HG03460 (cell line): ENCODE measurements around the gene HOXD9.
A peak's percentile ranks its signal among the peaks of the same experiment; 100 is the strongest.

Source experiments
- ATAC-seq: cut with Tn5 transposase; IDR thresholded peaks from one replicate; pipeline ENCODE4 v1.9.1; 2021; ENCODE audit not compliant: unreplicated experiment

The HOXD9 gene

GRCh38 chr2:176137252-176137580 is 14.7 kb downstream of the HOXD9 start:
- no peak for ATAC-seq

- ATAC-seq, result no peak
Observed at GRCh38 chr2:176137906-176138305, 15.4 kb downstream of the HOXD9 start.

DNA sequence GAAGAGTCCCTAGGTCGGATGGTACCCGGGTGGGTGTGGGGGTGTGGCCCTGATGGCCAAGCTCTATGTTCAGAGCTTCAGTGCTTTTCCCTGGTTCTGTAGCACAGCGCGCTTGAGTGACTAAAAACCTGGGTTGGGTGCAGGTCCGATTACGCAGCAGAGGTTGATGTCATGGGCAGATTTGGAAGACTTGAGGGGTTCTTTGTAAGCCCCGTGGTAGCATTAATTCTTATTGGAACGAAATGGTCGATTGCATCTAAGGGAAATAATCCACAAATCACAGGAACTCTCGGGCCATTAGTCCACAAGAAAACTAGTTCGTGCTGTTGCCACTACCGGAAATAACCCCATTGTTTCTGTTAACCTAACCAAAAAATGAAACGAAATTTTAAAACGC is 16.0 kb downstream of the HOXD9 start:
- ATAC-seq, result no peak

- no peak for ATAC-seq
Observed at GRCh38 chr2:176138923-176139660, 16.6 kb downstream of the HOXD9 start.

DNA sequence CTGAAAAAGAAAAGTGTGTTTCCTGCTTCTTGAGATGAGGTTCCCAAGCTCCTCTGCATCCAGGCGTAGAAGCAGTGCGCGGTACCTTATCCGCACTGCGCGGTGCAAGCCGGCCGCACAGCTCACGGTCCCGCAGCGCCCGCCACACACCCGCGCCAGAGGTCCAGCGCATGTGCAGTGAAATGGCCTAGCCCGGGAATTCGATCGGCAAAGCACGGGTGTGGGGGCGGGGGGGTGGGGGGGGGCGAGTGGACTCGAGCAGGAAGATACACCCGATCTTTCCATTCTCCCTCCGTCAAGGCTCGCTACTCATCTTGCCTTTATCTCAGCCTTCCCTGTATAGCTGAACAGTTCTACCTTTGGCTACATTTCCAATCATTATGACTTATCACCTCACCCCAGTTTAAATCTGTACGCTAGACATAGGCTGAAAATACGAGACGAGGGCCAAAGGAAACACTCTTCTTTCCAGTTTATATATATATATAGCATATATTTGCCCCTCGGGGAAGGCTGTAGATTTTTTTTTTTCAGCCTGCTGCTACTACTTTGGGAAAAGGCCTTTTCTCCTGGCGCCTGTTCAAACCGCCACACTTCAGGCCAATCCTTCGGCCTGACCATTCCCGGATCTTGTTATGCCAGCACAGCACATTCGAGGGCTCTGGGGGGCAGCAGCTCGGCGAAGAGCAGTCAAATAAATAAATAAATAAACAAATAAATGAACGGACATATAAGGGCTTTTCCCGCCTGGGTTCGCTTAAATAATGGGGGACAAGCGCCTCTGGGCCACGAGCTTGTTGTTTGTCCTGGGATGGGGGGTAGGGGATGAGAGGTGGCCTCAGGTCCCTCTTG is 17.4 kb downstream of the HOXD9 start:
- no peak for ATAC-seq

DNA sequence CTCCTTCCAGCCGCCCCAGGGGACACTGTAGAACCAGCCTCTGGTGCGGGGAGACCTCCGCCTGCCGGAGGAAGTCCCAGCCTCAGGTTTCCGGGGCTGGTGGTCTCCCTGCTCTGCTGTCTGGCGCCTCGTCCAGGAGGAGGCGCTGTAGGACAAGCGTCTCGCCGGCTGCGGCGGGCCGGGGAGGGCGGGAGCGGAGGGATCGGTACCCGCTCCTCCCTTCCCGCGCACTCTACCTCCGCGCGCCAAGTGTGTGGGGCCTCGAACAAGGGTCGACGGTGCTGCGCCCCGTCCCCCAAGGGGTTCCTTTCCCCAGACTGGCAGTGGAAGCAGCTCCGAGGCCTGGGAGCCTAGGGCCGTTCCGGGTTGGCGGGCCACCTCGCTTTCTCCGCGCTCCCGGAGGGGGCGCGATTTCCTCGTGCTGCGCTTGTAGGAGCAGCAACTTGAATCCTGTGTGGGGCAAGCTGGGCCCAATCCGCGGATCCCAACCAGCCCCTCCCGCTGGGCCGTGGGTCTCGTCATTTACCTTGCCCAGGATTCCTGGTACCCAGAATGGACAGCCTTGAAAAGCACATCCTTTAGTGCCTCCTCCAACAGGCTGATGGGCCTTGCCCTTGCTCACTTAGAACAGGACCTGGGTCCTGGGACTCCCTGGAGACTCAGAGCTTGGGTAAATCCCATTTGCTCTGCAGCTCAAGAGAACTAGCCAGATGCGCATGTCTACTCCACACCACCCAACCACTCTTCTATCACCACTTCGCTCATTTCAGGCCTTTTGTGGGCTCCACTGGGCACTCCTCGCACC is 18.2 kb downstream of the HOXD9 start:
- ATAC-seq, result peak; percentile 86

DNA sequence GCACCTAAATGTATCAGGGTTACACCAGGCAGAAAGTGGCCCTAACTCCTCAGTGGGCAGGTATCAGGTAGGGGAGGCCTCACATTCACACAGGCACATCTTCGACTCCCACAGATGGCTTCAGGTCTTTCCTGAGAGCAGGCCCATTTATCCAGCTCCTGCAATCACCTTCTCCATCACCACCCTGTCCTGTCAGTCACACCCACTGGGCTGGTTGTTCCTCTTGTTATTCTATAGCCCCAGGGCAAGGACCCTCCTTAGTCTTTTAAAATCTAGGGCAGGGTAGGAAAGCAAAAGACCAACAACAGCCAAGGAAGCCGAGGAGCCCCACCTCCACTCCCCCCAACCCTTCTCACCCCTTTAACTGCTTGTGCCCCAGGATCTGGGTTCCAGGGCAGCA is 19.8 kb downstream of the HOXD9 start:
- no peak for ATAC-seq

GRCh38 chr2:176145085-176145969 is 22.8 kb downstream of the HOXD9 start:
- no peak for ATAC-seq

DNA sequence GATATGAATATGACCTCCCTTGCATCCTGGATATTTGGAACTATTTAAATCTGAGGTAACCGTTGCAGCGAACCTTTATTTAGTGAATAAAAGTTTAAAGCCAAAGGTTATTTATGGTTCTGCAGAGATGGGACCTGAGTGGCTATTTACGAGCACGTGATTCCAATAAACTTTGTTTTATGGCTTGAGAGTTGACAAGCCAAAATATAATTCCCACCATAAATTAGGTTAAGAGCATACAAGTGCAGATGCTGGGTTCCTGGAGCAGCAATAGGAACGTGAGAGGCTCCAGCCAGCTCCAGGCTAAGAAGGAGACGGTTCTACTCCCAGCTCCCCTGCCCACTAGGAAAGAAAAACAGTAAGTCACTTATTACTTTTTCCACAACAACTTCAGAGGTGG is 23.6 kb downstream of the HOXD9 start:
- ATAC-seq, result no peak

- ATAC-seq, result no peak
Observed at GRCh38 chr2:176146645-176147044, 24.1 kb downstream of the HOXD9 start.

GRCh38 chr2:176147210-176147799 is 24.8 kb downstream of the HOXD9 start:
- ATAC-seq, result no peak

DNA sequence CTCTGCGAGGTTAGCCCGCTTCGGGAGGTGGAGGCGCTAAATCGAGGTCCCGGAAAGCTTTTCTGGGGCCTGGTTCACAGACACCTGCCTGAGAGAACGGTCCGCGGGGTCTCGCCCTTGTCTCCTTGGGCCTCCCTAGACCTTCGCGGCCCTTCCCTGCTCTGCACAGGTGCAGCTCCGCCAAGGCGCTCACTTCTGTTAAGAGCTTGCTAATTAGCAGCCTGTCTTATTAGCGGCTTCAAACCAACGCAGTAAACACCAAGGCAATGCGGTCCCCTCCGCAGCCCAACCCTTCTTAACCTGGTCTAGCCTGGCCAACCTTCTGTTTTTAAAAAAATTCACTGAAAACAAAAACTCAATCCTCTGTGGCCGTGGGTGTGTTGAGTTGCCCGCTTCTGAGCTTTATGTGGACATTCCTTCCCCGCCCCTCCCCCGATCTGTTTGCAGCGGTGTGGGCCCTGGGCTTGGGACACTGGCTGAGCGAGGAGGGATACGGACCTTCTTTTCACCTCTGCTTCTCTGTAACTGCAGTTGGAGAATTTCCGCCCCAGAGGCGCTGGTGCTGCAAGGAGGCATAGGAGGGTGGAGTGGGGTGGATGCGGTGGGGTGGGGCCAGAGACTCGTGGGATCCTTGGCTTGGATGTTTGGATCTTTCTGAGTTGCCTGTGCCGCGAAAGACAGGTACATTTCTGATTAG is 25.4 kb downstream of the HOXD9 start:
- ATAC-seq, result no peak

DNA sequence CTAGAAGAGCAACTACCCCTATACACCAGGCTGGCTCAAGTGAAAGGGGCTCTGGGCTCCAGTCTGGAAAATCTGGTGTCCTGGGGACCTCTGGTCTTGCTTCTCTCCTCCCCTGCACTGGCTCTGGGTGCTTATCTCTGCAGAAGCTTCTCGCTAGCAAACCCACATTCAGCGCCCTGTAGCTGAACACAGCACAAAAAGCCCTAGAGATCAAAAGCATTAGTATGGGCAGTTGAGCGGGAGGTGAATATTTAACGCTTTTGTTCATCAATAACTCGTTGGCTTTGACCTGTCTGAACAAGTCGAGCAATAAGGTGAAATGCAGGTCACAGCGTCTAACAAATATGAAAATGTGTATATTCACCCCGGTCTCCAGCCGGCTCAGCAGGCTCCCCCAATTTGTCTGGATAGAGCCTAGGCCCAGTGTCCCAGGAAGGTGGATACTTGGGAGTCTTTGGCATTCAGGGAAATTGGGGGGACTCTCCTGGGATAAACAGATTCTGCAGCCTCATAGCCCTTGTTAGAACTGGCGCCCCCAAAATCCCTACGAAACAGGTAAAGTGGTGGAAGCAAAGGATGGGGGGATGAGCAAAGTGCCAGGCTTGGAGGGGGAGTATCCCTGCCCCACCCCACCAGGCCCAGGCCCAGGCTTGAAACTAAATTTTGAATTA is 26.4 kb downstream of the HOXD9 start:
- ATAC-seq, result no peak

DNA sequence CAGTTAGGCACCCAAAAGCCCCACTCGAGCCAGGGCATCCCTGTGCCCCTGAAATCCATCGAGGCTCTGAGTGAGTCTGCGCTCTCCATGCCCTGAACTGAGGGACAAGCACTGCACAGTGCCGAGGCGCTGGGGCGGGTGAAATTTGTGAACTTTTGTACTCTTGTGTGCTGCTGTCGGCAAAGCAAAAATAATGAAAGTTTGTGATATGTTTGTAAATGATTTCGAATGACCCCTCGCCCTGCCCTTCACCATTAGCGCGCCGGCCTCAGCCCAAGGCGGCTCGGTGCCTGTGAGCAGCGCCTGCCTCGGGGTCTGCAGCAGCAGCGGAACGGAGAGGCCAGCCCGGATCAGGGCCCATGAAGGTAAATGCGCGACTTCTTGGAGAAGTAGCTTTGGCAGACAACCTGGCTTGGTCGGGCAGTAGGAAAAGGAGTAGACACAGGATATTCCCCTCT is 27.0 kb downstream of the HOXD9 start:
- ATAC-seq, result no peak

- ATAC-seq, result no peak
Observed at GRCh38 chr2:176149939-176150583, 27.5 kb downstream of the HOXD9 start.

DNA sequence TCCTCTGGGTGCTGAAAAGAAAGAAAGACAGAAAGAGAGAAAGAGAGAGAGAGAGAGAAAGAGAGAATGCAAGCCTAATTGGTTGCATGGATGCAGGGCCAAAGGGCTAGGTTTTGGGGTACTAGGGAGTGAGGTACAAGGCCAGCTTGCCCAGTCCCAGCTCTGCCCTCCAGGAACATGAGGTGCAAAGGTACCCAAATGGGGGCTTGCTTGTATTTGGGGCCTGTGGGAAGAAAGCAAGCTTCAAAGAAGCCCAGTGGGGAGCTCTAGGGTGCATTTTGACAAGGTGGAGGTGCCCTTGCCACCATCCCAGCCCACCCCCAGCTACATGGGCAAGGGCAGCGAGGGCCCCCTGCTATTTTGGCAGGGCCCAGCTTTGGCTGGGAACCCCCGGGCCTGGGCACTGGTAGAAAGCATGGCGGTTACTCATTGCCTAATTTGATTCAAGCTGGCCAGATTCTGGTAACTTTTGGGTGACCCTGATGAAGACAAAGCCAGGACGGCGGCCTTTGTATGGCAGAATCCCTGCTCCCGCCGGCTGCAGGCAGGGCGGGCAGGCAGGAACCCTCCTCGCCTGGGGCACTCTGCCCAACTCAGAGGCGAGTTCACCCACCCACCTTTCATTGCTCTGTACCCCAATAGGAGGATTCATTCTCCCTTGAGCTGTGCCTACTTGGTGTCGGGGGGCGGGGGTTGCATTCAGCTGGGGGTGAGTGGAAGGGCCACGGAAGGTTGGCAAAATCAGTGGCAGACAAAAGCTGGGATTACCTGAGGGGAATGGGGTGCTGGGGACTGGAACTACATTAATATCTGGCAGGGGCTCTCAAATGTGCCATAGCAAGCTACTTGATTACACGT is 28.3 kb downstream of the HOXD9 start:
- no peak for ATAC-seq

DNA sequence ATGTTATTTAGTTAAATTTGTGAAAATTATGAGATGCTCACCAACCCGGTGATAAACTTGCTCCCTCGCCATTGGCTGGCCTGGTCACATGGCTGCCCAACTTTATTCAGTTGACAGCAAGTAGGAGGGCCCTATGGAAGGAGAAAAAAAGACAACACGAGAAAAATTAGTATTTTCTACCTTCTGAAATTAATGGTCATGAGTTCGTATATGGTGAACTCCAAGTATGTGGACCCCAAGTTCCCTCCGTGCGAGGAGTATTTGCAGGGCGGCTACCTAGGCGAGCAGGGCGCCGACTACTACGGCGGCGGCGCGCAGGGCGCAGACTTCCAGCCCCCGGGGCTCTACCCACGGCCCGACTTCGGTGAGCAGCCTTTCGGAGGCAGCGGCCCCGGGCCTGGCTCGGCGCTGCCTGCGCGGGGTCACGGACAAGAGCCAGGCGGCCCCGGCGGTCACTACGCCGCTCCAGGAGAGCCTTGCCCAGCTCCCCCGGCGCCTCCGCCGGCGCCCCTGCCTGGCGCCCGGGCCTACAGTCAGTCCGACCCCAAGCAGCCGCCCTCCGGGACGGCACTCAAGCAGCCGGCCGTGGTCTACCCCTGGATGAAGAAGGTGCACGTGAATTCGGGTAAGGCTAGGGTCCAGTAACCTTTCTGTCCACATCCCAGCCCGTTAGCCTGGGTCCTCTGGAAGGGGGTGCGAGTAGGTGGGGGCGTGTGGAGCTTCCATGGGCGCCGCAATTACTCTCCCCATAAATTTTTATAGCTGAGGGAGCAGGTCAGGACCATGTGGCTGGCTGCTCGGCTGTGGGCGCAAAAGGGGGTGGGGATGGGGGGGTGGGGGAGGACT is 29.1 kb downstream of the HOXD9 start, which contains the start of gene HOXD4:
HOXD4 (plus strand) TSS at position 109 of the 846 bp plus-strand sequence; CDS start at position 193, 84 bp downstream.
- ATAC-seq, result no peak
